Measurements from ENCODE around the gene PPP2R1B. TPM values are rescaled to one million over a fixed set of nuclear protein-coding genes. Genes with fewer than 3 reads are reported as not detected.

Gene PPP2R1B
- total RNA-seq = 16.1 TPM

GRCh38 chr11:111765984-111766833 is at the start of gene PPP2R1B:
TSS of gene PPP2R1B (minus strand) at chr11:111766389. CDS start at chr11:111766361, 28 bp downstream.

Other genes starting within 250 kb of the PPP2R1B start
- gene LAYN, start 225.7 kb downstream of the PPP2R1B start, total RNA-seq = 2.5 TPM
- 21.9 TPM for gene SIK2, start 163.9 kb downstream of the PPP2R1B start, total RNA-seq
- gene ALG9, start 105.2 kb upstream of the PPP2R1B start, total RNA-seq = 70.8 TPM
- 7.2 TPM for gene FDXACB1, start 112.8 kb upstream of the PPP2R1B start, total RNA-seq
- 19.6 TPM for gene CFAP68, start 113.2 kb upstream of the PPP2R1B start, total RNA-seq
- 8.5 TPM for gene CRYAB, start 145.4 kb upstream of the PPP2R1B start, total RNA-seq
- 0.92 TPM for gene HSPB2, start 146.3 kb upstream of the PPP2R1B start, total RNA-seq
- 0.69 TPM for gene C11orf52, start 152.5 kb upstream of the PPP2R1B start, total RNA-seq
- gene DIXDC1, start 171.0 kb upstream of the PPP2R1B start, total RNA-seq = 91.6 TPM

Measured in diencephalon (tissue), 1 donor.